ENCODE results near the gene MYBPC3. TPM values are rescaled to one million over a fixed set of nuclear protein-coding genes. Genes with fewer than 3 reads are reported as not detected.

Gene MYBPC3
- not detected in 2 replicates for total RNA-seq (2014; rRNA removed; shearing (Covaris generic))

DNA sequence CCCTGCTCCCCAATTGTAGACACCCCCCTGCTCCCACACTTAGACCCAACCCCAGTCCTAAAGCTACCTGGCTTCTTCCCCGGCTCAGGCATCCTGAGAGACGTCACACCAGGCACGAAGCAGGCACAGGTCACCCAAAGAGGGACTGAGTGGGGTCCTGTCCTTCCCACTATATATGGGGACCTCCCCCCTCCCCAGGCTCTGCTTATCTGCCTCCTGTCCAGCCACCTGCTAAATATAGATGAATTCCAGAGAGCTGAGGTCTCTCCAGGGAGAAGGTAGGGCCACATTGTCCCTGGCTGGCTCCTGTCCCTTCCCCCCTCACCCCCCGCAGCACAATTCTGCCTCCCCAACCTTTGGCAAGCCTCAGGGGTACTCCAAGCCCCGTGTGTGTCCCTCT lies at the start of gene MYBPC3:
TSS of gene MYBPC3 (minus strand) at position 147 of the 400 bp plus-strand sequence. CDS start at position 92, 55 bp downstream.

DNA sequence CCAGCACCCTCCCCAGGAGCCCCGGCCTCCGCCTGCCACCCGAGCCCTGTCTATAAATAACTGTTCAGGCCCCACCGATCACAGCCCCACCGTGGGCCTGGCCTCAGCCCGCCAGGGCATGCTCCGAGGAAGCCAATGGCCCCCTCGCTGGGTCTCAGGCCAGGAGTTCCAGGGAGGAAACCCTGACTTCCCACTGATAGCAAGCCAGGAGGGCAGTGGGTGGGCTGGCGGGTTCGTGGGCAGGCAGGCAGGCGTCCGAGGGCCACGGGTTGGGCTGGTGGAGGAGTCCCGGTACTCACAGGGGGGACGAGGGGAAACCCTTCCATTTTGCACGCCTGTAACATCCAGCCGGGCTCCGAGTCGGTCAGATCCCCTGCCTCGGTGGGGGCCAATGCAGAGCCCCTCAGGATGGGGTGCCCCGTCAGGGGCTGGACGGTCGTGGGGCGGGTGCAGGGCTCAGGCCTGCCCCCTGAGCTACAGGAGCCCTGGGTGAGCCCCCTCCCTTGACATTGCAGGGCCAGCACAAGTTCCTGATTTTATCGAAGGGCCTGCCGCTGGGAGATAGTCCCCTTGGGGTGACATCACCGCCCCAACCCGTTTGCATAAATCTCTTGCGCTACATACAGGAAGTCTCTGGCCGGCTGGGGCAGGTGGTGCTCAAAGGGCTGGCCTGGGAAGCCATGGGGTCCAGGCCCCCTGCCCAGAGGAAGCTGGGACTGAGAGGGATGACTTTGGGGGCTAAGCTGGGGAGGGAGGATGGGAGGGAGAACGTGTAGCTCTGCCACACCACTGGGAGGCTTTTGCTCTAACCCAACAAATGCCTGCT lies 25.7 kb upstream of the MYBPC3 start, which contains the start of gene SPI1:
TSS of gene SPI1 (minus strand) at position 538 of the 826 bp plus-strand sequence. CDS start at position 344, 194 bp downstream.

Small RNA genes within 50 kb of the gene (small RNA-seq; reads per million reads assigned to genes)
- gene MIR4487: not detected

Other genes with a start within 250 kb of the MYBPC3 start
- gene ARFGAP2, start 175.8 kb downstream of the MYBPC3 start, total RNA-seq (2014; rRNA removed; shearing (Covaris generic)): 106 and 145 TPM in 2 replicates
- 131 and 144 TPM in 2 replicates for gene PACSIN3, start 166.3 kb downstream of the MYBPC3 start, total RNA-seq (2014; rRNA removed; shearing (Covaris generic))
- 58.4 and 73.0 TPM in 2 replicates for gene DDB2, start 137.7 kb downstream of the MYBPC3 start, total RNA-seq (2014; rRNA removed; shearing (Covaris generic))
- gene ACP2, start 103.9 kb downstream of the MYBPC3 start, total RNA-seq (2014; rRNA removed; shearing (Covaris generic)): 28.7 and 31.6 TPM in 2 replicates
- gene NR1H3, start 94.7 kb downstream of the MYBPC3 start, total RNA-seq (2014; rRNA removed; shearing (Covaris generic)): 27.0 and 32.1 TPM in 2 replicates
- gene MADD, start 82.6 kb downstream of the MYBPC3 start, total RNA-seq (2014; rRNA removed; shearing (Covaris generic)): 30.4 and 36.3 TPM in 2 replicates
- gene SPI1, start 25.8 kb upstream of the MYBPC3 start, total RNA-seq (2014; rRNA removed; shearing (Covaris generic)): not detected in 2 replicates
- 48.1 and 53.2 TPM in 2 replicates for gene SLC39A13, start 55.9 kb upstream of the MYBPC3 start, total RNA-seq (2014; rRNA removed; shearing (Covaris generic))
- 263 and 283 TPM in 2 replicates for gene PSMC3, start 73.7 kb upstream of the MYBPC3 start, total RNA-seq (2014; rRNA removed; shearing (Covaris generic))
- 0.11 TPM in 1 of 2 replicates, not detected in the other for gene RAPSN, start 96.4 kb upstream of the MYBPC3 start, total RNA-seq (2014; rRNA removed; shearing (Covaris generic))
- gene CELF1, start 200.4 kb upstream of the MYBPC3 start, total RNA-seq (2014; rRNA removed; shearing (Covaris generic)): 91.6 and 105 TPM in 2 replicates
- gene PTPMT1, start 212.9 kb upstream of the MYBPC3 start, total RNA-seq (2014; rRNA removed; shearing (Covaris generic)): 170 and 178 TPM in 2 replicates
- gene KBTBD4, start 226.3 kb upstream of the MYBPC3 start, total RNA-seq (2014; rRNA removed; shearing (Covaris generic)): 20.7 and 25.5 TPM in 2 replicates
- gene NDUFS3, start 226.4 kb upstream of the MYBPC3 start, total RNA-seq (2014; rRNA removed; shearing (Covaris generic)): 132 and 135 TPM in 2 replicates
- gene FAM180B, start 234.0 kb upstream of the MYBPC3 start, total RNA-seq (2014; rRNA removed; shearing (Covaris generic)): 0.13 and 1.4 TPM in 2 replicates
- 0.11 TPM in 1 of 2 replicates, not detected in the other for gene C1QTNF4, start 241.7 kb upstream of the MYBPC3 start, total RNA-seq (2014; rRNA removed; shearing (Covaris generic))

Data from A375 (cell line).